HepG2 (cell line): ENCODE data around the gene RNASE4.

ENCODE experiments used
- ATF1 ChIP-seq: IDR thresholded peaks from 2 replicates; pipeline ENCODE4 v1.6.1; 2016; ENCODE audit warnings: mild to moderate bottlenecking, control low read depth
- EP300 ChIP-seq, 3 experiments: sonication (generic) in 1 of 3; formaldehyde crosslinking in 1 of 3; IDR thresholded peaks; 2 replicates each; pipeline versions ENCODE4 v1.5.1 to v1.6.1; 2011 to 2020; ENCODE audit warnings: low read depth in 2 of 3, low read length in 2 of 3, borderline replicate concordance in 1 of 3, improper control_type of control experiment in 1 of 3, mild to moderate bottlenecking in 1 of 3, missing genetic modification reagents in 1 of 3, moderate library complexity in 1 of 3
- SNRNP70 ChIP-seq: fragments of 200-400 bp; formaldehyde crosslinking; IDR thresholded peaks from 2 replicates; pipeline ENCODE4 v1.6.1; 2017; ENCODE audit warnings: mild to moderate bottlenecking, low read depth, low read length, moderate library complexity
- ZBTB21 ChIP-seq: sonication (generic); formaldehyde crosslinking; IDR thresholded peaks from 2 replicates; pipeline ENCODE4 v1.4.0; 2020; ENCODE audit warnings: missing genetic modification reagents
- ZNF484 ChIP-seq: sonication (generic); formaldehyde crosslinking; IDR thresholded peaks from 2 replicates; pipeline ENCODE4 v1.5.1; 2020; ENCODE audit warnings: mild to moderate bottlenecking, low read depth, missing genetic modification reagents, borderline replicate concordance
- ZNF878 ChIP-seq: sonication (generic); formaldehyde crosslinking; IDR thresholded peaks from 2 replicates; pipeline ENCODE4 v1.8.1; 2023; ENCODE audit warnings: mild to moderate bottlenecking, missing genetic modification reagents, moderate library complexity
- ZSCAN25 ChIP-seq: sonication (generic); formaldehyde crosslinking; IDR thresholded peaks from 2 replicates; pipeline ENCODE4 v1.8.0; 2022; ENCODE audit warnings: mild to moderate bottlenecking, missing genetic modification reagents
- TF ChIP-seq, protein P1 (sequence below): IDR thresholded peaks from 2 replicates; pipeline ENCODE4 v1.6.1; 2016
- TF ChIP-seq, protein P2 (sequence below): sonication (generic); formaldehyde crosslinking; IDR thresholded peaks from 2 replicates; pipeline ENCODE4 v1.4.0; 2020; ENCODE audit warnings: missing genetic modification reagents
- TF ChIP-seq, protein P3 (sequence below), 2 experiments: sonication (generic) in 1 of 2; formaldehyde crosslinking in 1 of 2; IDR thresholded peaks; 2 replicates each; pipeline versions ENCODE4 v1.4.0 to v1.6.1; 2018 to 2020; ENCODE audit warnings: missing genetic modification reagents in 2 of 2, borderline replicate concordance in 1 of 2, low read depth in 1 of 2, mild to moderate bottlenecking in 1 of 2, missing biosample characterization in 1 of 2
- TF ChIP-seq, protein P4 (sequence below): sonication (generic); formaldehyde crosslinking; IDR thresholded peaks from 2 replicates; pipeline ENCODE4 v1.8.1; 2022; ENCODE audit warnings: mild to moderate bottlenecking, missing genetic modification reagents
- TF ChIP-seq, protein P5 (sequence below): sonication (generic); formaldehyde crosslinking; IDR thresholded peaks from 2 replicates; pipeline ENCODE4 v1.4.0; 2020; ENCODE audit warnings: missing genetic modification reagents, mild to moderate bottlenecking, borderline replicate concordance

DNA sequence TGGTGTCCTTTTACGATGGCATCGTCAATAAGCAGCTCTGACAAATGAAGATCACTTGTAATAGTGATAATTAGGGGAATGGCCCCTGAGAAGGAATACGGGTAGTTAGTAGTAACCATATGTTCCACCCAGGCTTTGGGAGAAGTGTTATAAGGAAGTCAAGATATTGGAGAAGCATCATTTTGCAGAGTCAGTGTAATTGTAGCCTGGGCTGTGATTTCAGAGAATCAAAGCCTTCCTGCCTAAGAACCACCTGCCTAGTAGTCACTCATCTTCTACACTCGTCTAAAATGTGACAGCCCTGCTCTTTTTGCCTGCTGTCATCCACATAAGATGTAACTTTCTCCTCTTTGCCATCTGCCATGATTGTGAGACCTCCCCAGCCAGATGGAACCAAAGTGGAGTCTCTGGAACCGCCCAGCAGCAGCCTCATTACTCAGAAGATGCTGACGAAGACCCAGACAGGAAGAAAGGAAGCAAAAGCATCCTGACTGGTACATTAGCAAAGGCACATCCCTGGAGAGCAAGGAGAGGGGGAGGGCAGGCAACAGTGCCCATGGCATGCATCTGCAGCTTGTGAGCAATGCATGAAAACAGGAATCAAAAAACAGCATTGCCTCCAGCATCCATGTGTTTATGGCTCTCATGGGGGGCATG, 48.7 kb downstream of the RNASE4 start:
- TF ChIP-seq ZSCAN25 (CRISPR knock-in tag) (no peak), EP300 (IDR thresholded peaks at IDR 0.05; ENCODE audit: low read depth in 2 of 2, low read length in 2 of 2) (no peak), EP300 (CRISPR knock-in tag; IDR thresholded peaks at IDR 0.05; ENCODE audit: borderline replicate concordance) (no peak), ATF1 (CRISPR knock-in tag) (no peak), ZNF878 (CRISPR knock-in tag) (no peak), ZBTB21 (CRISPR knock-in tag) (no peak), SNRNP70 (no peak), ZNF484 (CRISPR knock-in tag) (no peak)
- TF ChIP-seq, protein P1, sequence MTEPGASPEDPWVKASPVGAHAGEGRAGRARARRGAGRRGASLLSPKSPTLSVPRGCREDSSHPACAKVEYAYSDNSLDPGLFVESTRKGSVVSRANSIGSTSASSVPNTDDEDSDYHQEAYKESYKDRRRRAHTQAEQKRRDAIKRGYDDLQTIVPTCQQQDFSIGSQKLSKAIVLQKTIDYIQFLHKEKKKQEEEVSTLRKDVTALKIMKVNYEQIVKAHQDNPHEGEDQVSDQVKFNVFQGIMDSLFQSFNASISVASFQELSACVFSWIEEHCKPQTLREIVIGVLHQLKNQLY (CRISPR knock-in tag) = no peak
- TF ChIP-seq, protein P2, sequence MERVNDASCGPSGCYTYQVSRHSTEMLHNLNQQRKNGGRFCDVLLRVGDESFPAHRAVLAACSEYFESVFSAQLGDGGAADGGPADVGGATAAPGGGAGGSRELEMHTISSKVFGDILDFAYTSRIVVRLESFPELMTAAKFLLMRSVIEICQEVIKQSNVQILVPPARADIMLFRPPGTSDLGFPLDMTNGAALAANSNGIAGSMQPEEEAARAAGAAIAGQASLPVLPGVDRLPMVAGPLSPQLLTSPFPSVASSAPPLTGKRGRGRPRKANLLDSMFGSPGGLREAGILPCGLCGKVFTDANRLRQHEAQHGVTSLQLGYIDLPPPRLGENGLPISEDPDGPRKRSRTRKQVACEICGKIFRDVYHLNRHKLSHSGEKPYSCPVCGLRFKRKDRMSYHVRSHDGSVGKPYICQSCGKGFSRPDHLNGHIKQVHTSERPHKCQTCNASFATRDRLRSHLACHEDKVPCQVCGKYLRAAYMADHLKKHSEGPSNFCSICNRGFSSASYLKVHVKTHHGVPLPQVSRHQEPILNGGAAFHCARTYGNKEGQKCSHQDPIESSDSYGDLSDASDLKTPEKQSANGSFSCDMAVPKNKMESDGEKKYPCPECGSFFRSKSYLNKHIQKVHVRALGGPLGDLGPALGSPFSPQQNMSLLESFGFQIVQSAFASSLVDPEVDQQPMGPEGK (CRISPR knock-in tag) = no peak
- TF ChIP-seq, protein P3, sequence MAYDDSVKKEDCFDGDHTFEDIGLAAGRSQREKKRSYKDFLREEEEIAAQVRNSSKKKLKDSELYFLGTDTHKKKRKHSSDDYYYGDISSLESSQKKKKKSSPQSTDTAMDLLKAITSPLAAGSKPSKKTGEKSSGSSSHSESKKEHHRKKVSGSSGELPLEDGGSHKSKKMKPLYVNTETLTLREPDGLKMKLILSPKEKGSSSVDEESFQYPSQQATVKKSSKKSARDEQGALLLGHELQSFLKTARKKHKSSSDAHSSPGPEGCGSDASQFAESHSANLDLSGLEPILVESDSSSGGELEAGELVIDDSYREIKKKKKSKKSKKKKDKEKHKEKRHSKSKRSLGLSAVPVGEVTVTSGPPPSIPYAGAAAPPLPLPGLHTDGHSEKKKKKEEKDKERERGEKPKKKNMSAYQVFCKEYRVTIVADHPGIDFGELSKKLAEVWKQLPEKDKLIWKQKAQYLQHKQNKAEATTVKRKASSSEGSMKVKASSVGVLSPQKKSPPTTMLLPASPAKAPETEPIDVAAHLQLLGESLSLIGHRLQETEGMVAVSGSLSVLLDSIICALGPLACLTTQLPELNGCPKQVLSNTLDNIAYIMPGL (CRISPR knock-in tag; IDR thresholded peaks at IDR 0.05; ENCODE audit: borderline replicate concordance in 1 of 2, low read depth in 1 of 2) = no peak
- TF ChIP-seq, protein P4, sequence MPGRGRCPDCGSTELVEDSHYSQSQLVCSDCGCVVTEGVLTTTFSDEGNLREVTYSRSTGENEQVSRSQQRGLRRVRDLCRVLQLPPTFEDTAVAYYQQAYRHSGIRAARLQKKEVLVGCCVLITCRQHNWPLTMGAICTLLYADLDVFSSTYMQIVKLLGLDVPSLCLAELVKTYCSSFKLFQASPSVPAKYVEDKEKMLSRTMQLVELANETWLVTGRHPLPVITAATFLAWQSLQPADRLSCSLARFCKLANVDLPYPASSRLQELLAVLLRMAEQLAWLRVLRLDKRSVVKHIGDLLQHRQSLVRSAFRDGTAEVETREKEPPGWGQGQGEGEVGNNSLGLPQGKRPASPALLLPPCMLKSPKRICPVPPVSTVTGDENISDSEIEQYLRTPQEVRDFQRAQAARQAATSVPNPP (CRISPR knock-in tag) = no peak
- TF ChIP-seq, protein P5, sequence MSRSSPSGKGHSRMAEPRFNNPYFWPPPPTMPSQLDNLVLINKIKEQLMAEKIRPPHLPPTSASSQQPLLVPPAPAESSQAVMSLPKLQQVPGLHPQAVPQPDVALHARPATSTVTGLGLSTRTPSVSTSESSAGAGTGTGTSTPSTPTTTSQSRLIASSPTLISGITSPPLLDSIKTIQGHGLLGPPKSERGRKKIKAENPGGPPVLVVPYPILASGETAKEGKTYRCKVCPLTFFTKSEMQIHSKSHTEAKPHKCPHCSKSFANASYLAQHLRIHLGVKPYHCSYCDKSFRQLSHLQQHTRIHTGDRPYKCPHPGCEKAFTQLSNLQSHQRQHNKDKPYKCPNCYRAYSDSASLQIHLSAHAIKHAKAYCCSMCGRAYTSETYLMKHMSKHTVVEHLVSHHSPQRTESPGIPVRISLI (CRISPR knock-in tag) = no peak
